PC-9 (cell line): ENCODE measurements around the gene FBRSL1. TPM values are rescaled to one million over a fixed set of nuclear protein-coding genes. Genes with fewer than 3 reads are reported as not detected.
"Not testable (repeated sequence)": the region's sequence is repeated elsewhere in the genome, so short reads cannot be mapped to it uniquely, and the experiment has no call there.

Experiments
- BruUV-seq: library from RNA; stranded (reverse); fragments of 400-500 nt; replicated peaks from 2 replicates; lab custom pipeline; 2021; lab: Mats Ljungman, UMichigan
- CTCF ChIA-PET: fragments of 300-600 bp; sonication (Branson Sonifier 250); formaldehyde crosslinking; loops from one replicate; lab custom pipeline; 2022; ENCODE audit warnings: antibody characterized with exemption; lab: Charles Lee
- POLR2A ChIA-PET: fragments of 300-600 bp; sonication (Branson Sonifier 250); formaldehyde crosslinking; loops from one replicate; lab custom pipeline; 2022; ENCODE audit warnings: antibody characterized with exemption; ENCODE audit not compliant: unreplicated experiment; lab: Charles Lee
- DNase-seq, 2 experiments: peaks; one replicate each; pipeline versions ENCODE4 v3.0.0 to v3.0.0-alpha.2; 2015 to 2022; ENCODE audit warnings: mixed read lengths in 1 of 2
- H2AFZ ChIP-seq: fragments of 200-600 bp; sonication (generic); 2 replicates; pipeline ENCODE4 v1.8.1; 2017; ENCODE audit warnings: antibody characterized with exemption
- H3F3A ChIP-seq: fragments of 200-600 bp; sonication (generic); 2 replicates; pipeline ENCODE4 v1.8.1; 2017; ENCODE audit warnings: antibody characterized with exemption, mild to moderate bottlenecking, low read depth; ENCODE audit not compliant: insufficient read depth
- H3K27ac ChIP-seq: fragments of 200-600 bp; sonication (generic); 2 replicates; pipeline ENCODE4 v1.6.1; 2016; ENCODE audit warnings: mixed run types
- H3K27me3 ChIP-seq: fragments of 200-600 bp; sonication (generic); 2 replicates; pipeline ENCODE4 v1.6.1; 2016; ENCODE audit warnings: low read depth, mixed run types; ENCODE audit not compliant: insufficient read depth
- H3K36me3 ChIP-seq: fragments of 200-600 bp; sonication (generic); 2 replicates; pipeline ENCODE4 v1.6.1; 2016; ENCODE audit warnings: low read depth, mixed run types
- H3K4me1 ChIP-seq: fragments of 200-600 bp; sonication (generic); replicated peaks from 2 replicates; pipeline ENCODE4 v1.6.1; 2016; ENCODE audit warnings: mixed run types; ENCODE audit not compliant: insufficient read depth
- H3K4me2 ChIP-seq: fragments of 200-600 bp; sonication (generic); 2 replicates; pipeline ENCODE4 v1.6.1; 2017; ENCODE audit warnings: mixed run types
- H3K4me3 ChIP-seq: fragments of 200-600 bp; sonication (generic); 2 replicates; pipeline ENCODE4 v1.6.1; 2016; ENCODE audit warnings: mixed run types
- H3K79me2 ChIP-seq: fragments of 200-600 bp; sonication (generic); 2 replicates; pipeline ENCODE4 v1.6.1; 2017; ENCODE audit warnings: low read depth, mixed run types
- H3K9me2 ChIP-seq: fragments of 200-600 bp; sonication (generic); 2 replicates; pipeline ENCODE4 v1.8.1; 2017; ENCODE audit warnings: mild to moderate bottlenecking; ENCODE audit not compliant: insufficient read depth
- H3K9me3 ChIP-seq: fragments of 200-600 bp; sonication (generic); 2 replicates; pipeline ENCODE4 v1.8.1; 2016; ENCODE audit warnings: low read depth; ENCODE audit not compliant: insufficient read depth
- H4K20me1 ChIP-seq: fragments of 200-600 bp; sonication (generic); 2 replicates; pipeline ENCODE4 v1.8.1; 2017; ENCODE audit not compliant: insufficient read depth
- EZH2 ChIP-seq: fragments of 200-600 bp; sonication (generic); IDR thresholded peaks from 2 replicates; pipeline ENCODE4 v1.8.0; 2017; ENCODE audit warnings: antibody characterized with exemption, low read depth
- intact Hi-C: fragments of 100-400 bp; cut with micrococcal nuclease; formaldehyde crosslinking; loops from one replicate; pipeline ENCODE4 v1.10.0; 2022; ENCODE audit not compliant: unreplicated experiment
- total RNA-seq: library from RNA; stranded (reverse); gene quantifications from 2 replicates; pipeline ENCODE4 v1.2.3, GENCODE V29; 2021
- TF ChIP-seq, protein P1 (sequence below): fragments of 200-600 bp; sonication (generic); conservative IDR thresholded peaks from 2 replicates; pipeline ENCODE4 v1.6.1; 2017; ENCODE audit warnings: mixed run types, antibody characterized with exemption, mild to moderate bottlenecking, moderate library complexity

Gene FBRSL1
- total RNA-seq, 1 experiment from 2014 or later: 59.5 TPM

GRCh38 chr12:132530851-132531250 lies 40.9 kb downstream of the FBRSL1 start:
- Histone ChIP-seq H3F3A (peaks cover 6% of the 10 kb centered on the region; the same call in 1 of the 2 replicates), H3K4me2 (no peak overlapping the region), H4K20me1 (peaks cover 30% of the 10 kb centered on the region), H3K9me2 (no peaks in the 10 kb centered on the region), H3K79me2 (no peaks in the 10 kb centered on the region), H3K27ac (no peak overlapping the region), H2AFZ (no peak overlapping the region), H3K27me3 (no peaks in the 10 kb centered on the region), H3K9me3 (no peaks in the 10 kb centered on the region), H3K36me3 (no peaks in the 10 kb centered on the region), H3K4me1 (no peaks in the 10 kb centered on the region), H3K4me3 (no peak overlapping the region)
- DNase-seq: no peak
- CTCF ChIA-PET: no interaction called here
- TF ChIP-seq, protein P1, sequence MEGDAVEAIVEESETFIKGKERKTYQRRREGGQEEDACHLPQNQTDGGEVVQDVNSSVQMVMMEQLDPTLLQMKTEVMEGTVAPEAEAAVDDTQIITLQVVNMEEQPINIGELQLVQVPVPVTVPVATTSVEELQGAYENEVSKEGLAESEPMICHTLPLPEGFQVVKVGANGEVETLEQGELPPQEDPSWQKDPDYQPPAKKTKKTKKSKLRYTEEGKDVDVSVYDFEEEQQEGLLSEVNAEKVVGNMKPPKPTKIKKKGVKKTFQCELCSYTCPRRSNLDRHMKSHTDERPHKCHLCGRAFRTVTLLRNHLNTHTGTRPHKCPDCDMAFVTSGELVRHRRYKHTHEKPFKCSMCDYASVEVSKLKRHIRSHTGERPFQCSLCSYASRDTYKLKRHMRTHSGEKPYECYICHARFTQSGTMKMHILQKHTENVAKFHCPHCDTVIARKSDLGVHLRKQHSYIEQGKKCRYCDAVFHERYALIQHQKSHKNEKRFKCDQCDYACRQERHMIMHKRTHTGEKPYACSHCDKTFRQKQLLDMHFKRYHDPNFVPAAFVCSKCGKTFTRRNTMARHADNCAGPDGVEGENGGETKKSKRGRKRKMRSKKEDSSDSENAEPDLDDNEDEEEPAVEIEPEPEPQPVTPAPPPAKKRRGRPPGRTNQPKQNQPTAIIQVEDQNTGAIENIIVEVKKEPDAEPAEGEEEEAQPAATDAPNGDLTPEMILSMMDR: no peak
- TF ChIP-seq EZH2: no peak
- intact Hi-C loops: no loop called here
- POLR2A ChIA-PET: no interaction called here
- BruUV-seq: no TSS peak

DNA sequence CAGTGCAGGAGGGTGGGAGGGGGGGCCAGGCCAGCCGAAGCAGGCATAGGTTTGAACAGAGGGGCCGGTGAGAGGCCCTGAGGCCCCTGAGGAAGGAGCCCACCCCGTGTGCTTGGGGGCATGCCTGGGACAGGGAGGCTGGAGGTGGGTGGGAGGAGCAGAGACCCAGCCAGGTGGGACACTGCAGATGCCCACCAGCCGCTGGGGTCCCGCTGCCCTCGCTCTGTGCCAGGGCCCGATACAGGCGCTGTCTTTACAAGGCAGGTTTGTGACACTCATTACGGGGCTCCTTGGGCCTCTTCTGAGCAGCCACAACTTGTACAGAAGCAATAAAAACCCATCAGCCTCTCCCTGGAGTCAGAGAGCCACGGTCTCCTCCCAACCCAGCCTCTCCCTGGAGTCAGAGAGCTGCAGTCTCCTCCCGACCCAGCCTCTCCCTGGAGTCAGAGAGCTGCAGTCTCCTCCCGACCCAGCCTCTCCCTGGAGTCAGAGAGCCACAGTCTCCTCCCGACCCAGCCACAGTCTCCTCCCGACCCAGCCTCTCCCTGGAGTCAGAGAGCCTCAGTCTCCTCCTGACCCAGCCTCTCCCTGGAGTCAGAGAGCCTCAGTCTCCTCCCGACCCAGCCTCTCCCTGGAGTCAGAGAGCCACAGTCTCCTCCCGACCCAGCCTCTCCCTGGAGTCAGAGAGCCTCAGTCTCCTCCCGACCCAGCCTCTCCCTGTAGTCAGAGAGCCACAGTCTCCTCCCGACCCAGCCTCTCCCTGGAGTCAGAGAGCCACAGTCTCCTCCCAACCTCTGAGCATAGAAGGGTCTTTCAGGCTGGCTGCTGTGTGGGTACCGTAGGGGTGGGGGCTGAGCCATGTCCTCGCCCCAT lies 43.0 kb downstream of the FBRSL1 start:
- H3K9me3 ChIP-seq, H3K9me2 ChIP-seq, H3K27ac ChIP-seq, H3K27me3 ChIP-seq, CTCF ChIA-PET, H3K4me1 ChIP-seq, H2AFZ ChIP-seq, H3K4me3 ChIP-seq, H3K36me3 ChIP-seq, POLR2A ChIA-PET, H3K79me2 ChIP-seq, intact Hi-C loops, H3K4me2 ChIP-seq, DNase-seq, BruUV-seq: not testable (repeated sequence)
- H4K20me1 ChIP-seq: peaks cover 21% of the 10 kb centered on the region
- peaks cover 19% of the 10 kb centered on the region; the same call in 1 of the 2 replicates for H3F3A ChIP-seq

- no peaks in the 10 kb centered on the region for H3K27me3 ChIP-seq
- no peaks in the 10 kb centered on the region for H3K9me2 ChIP-seq
- ChIA-PET POLR2A (no interaction called here), CTCF (no interaction called here)
- no peak overlapping the region for H2AFZ ChIP-seq
- no peaks in the 10 kb centered on the region for H3K36me3 ChIP-seq
- no peaks in the 10 kb centered on the region for H3K9me3 ChIP-seq
- peaks cover 19% of the 10 kb centered on the region; the same call in 1 of the 2 replicates for H3F3A ChIP-seq
- H3K27ac ChIP-seq: no peak overlapping the region
- DNase-seq: no peak
- no peaks in the 10 kb centered on the region for H3K79me2 ChIP-seq
- no peak for TF ChIP-seq EZH2
- TF ChIP-seq, protein P1: no peak
- no TSS peak for BruUV-seq
- H4K20me1 ChIP-seq: peaks cover 22% of the 10 kb centered on the region
- H3K4me3 ChIP-seq: no peak overlapping the region
- H3K4me2 ChIP-seq: no peak overlapping the region
- no peaks in the 10 kb centered on the region for H3K4me1 ChIP-seq
- intact Hi-C loops: no loop called here
These were observed 43.6 kb downstream of the FBRSL1 start for GRCh38 chr12:132533584-132533958.
